ENCODE data around the gene SPATS2. TPM values are rescaled to one million over a fixed set of nuclear protein-coding genes. Genes with fewer than 3 reads are reported as not detected.

SPATS2 gene
- total RNA-seq, 1 experiment from 2014 or later, result 56.3 TPM

- Histone ChIP-seq H3K9me3 (ENCODE audit: control insufficient read depth, insufficient read depth, low read depth, low read length) (no peaks in the 10 kb centered on the region), H3K4me3 (ENCODE audit: low read depth in 2 of 2, low read length in 2 of 2) (peak overlapping the region in 1 of 2 experiments; percentile 78; a peak in 1 of 4 replicates), H3K36me3 (ENCODE audit: control insufficient read depth, insufficient read depth, low read length) (no peaks in the 10 kb centered on the region; the same call in 1 of the 2 replicates), H3K4me1 (ENCODE audit: control insufficient read depth, insufficient read depth, low read length) (peaks cover 18% of the 10 kb centered on the region), H3K27me3 (ENCODE audit: control insufficient read depth, insufficient read depth, low read length) (no peaks in the 10 kb centered on the region), H3K27ac (ENCODE audit: low read length) (peak overlapping the region; percentile 92)
- TF ChIP-seq TCF7L2 (IDR thresholded peaks at IDR 0.05; ENCODE audit: low read depth, low read length) (no peak), CTCF (IDR thresholded peaks at IDR 0.05) (no peak), REST (IDR thresholded peaks at IDR 0.05; ENCODE audit: insufficient read depth in 1 of 2, low read depth in 2 of 2, low read length in 1 of 2) (no peak), SIN3A (IDR thresholded peaks at IDR 0.05; ENCODE audit: borderline replicate concordance, insufficient read depth, low read depth, low read length) (no peak), POLR2AphosphoS5 (IDR thresholded peaks at IDR 0.05; ENCODE audit: low read depth, low read length) (no peak)
- in situ Hi-C loops (cut with HindIII; ENCODE audit: low pct_unique_long_range_greater_than_20kb, low sequenced_read_pairs), result loop anchor here (25.0 kb wide), 1 partner anchor 147 kb away; no protein-coding TSS in a partner anchor
- intact Hi-C loops (cut with micrococcal nuclease; ENCODE audit: unreplicated experiment), result no loop called here
- ATAC-seq, result no peak
- no peak for DNase-seq (ENCODE audit: low read depth, low spot score)
- CTCF ChIA-PET, result no interaction called here
- no TSS peak for BruUV-seq (replicated peaks)
- POLR2A ChIA-PET, result interaction anchor here (0.6 kb wide), 1 partner anchor 215 kb away, joined by 3 read pairs; no protein-coding TSS in a partner anchor
Measured at GRCh38 chr12:49365542-49365941, 1.7 kb upstream of the SPATS2 start.

- Histone ChIP-seq H3K27ac (ENCODE audit: low read length) (peak overlapping the region; percentile 92), H3K4me3 (ENCODE audit: low read depth in 2 of 2, low read length in 2 of 2) (peak overlapping the region; percentile 78 to 82), H3K9me3 (ENCODE audit: control insufficient read depth, insufficient read depth, low read depth, low read length) (no peaks in the 10 kb centered on the region), H3K4me1 (ENCODE audit: control insufficient read depth, insufficient read depth, low read length) (peaks cover 18% of the 10 kb centered on the region), H3K36me3 (ENCODE audit: control insufficient read depth, insufficient read depth, low read length) (no peaks in the 10 kb centered on the region; the same call in 1 of the 2 replicates), H3K27me3 (ENCODE audit: control insufficient read depth, insufficient read depth, low read length) (no peaks in the 10 kb centered on the region)
- TF ChIP-seq CTCF (IDR thresholded peaks at IDR 0.05), result no peak
- no peak for TF ChIP-seq REST (IDR thresholded peaks at IDR 0.05; ENCODE audit: insufficient read depth in 1 of 2, low read depth in 2 of 2, low read length in 1 of 2)
- TF ChIP-seq TCF7L2 (IDR thresholded peaks at IDR 0.05; ENCODE audit: low read depth, low read length), result no peak
- no peak for TF ChIP-seq POLR2AphosphoS5 (IDR thresholded peaks at IDR 0.05; ENCODE audit: low read depth, low read length)
- TF ChIP-seq SIN3A (IDR thresholded peaks at IDR 0.05; ENCODE audit: borderline replicate concordance, insufficient read depth, low read depth, low read length), result no peak
- BruUV-seq (replicated peaks), result no TSS peak
- CTCF ChIA-PET, result interaction anchor here (0.6 to 2.0 kb wide), 4 partner anchors 8 to 148 kb away, joined by 3 to 11 read pairs (median 6); no protein-coding TSS in a partner anchor
- no peak for DNase-seq (ENCODE audit: low read depth, low spot score)
- POLR2A ChIA-PET, result interaction anchor here (0.6 to 1.2 kb wide), 4 partner anchors 43 to 135 kb away, joined by 3 to 5 read pairs (median 4); partner anchors contain the start of gene TROAP
- ATAC-seq, result peak; percentile 42
- intact Hi-C loops (cut with micrococcal nuclease; ENCODE audit: unreplicated experiment), result no loop called here
- in situ Hi-C loops (cut with HindIII; ENCODE audit: low pct_unique_long_range_greater_than_20kb, low sequenced_read_pairs), result loop anchor here (25.0 kb wide), 1 partner anchor 146 kb away; no protein-coding TSS in a partner anchor
Measured at GRCh38 chr12:49366096-49366651, 1.1 kb upstream of the SPATS2 start.

Measured in Panc1 (cell line).